GM23338 (cell line): ENCODE data around the gene INPP4A. TPM values are rescaled to one million over a fixed set of nuclear protein-coding genes. Genes with fewer than 3 reads are reported as not detected.

Experiments used
- ATAC-seq: fragments of 200-7000 bp; cut with Tn5 transposase; 3 replicates; pipeline ENCODE4 v1.9.1; 2020
- DNase-seq: peaks from one replicate; pipeline ENCODE4 v3.0.0-alpha.2; 2015; ENCODE audit warnings: low spot score
- H2AFZ ChIP-seq: fragments of 200-600 bp; sonication (generic); 2 replicates; pipeline ENCODE4 v1.8.0; 2016; ENCODE audit warnings: antibody characterized with exemption, mild to moderate bottlenecking, moderate library complexity
- H3F3A ChIP-seq: fragments of 200-600 bp; sonication (generic); replicated peaks from 2 replicates; pipeline ENCODE4 v1.8.0; 2017; ENCODE audit warnings: antibody characterized with exemption, mixed run types, low read depth
- H3K27ac ChIP-seq: fragments of 200-600 bp; sonication (generic); 2 replicates; pipeline ENCODE4 v1.6.1; 2016; ENCODE audit warnings: low read depth
- H3K27me3 ChIP-seq: fragments of 200-600 bp; sonication (generic); 2 replicates; pipeline ENCODE4 v1.8.0; 2016; ENCODE audit warnings: mild to moderate bottlenecking, mixed run types, moderate library complexity; ENCODE audit not compliant: insufficient read depth
- H3K36me3 ChIP-seq: fragments of 200-600 bp; sonication (generic); 2 replicates; pipeline ENCODE4 v1.8.0; 2016; ENCODE audit warnings: mild to moderate bottlenecking; ENCODE audit not compliant: insufficient read depth
- H3K4me1 ChIP-seq: fragments of 200-600 bp; sonication (generic); 2 replicates; pipeline ENCODE4 v1.8.0; 2016; ENCODE audit warnings: mild to moderate bottlenecking, moderate library complexity; ENCODE audit not compliant: insufficient read depth
- H3K4me2 ChIP-seq: fragments of 200-600 bp; sonication (generic); 2 replicates; pipeline ENCODE4 v1.7.1; 2017; ENCODE audit warnings: mixed run types
- H3K4me3 ChIP-seq: fragments of 200-600 bp; sonication (generic); 2 replicates; pipeline ENCODE4 v1.6.1; 2016; ENCODE audit warnings: mixed run types
- H3K79me2 ChIP-seq: fragments of 200-600 bp; sonication (generic); replicated peaks from 2 replicates; pipeline ENCODE4 v1.8.0; 2017; ENCODE audit warnings: mild to moderate bottlenecking; ENCODE audit not compliant: insufficient read depth
- H3K9me2 ChIP-seq: fragments of 200-600 bp; sonication (generic); 2 replicates; pipeline ENCODE4 v1.8.0; 2017; ENCODE audit not compliant: insufficient read depth
- H4K20me1 ChIP-seq: fragments of 200-600 bp; sonication (generic); replicated peaks from 2 replicates; pipeline ENCODE4 v1.8.0; 2017; ENCODE audit warnings: mild to moderate bottlenecking; ENCODE audit not compliant: insufficient read depth
- H3K27ac Mint-ChIP-seq: 2 replicates; pipeline ENCODE4 v1.8.0; 2020; ENCODE audit warnings: inconsistent platforms, mild to moderate bottlenecking, moderate library complexity, mixed read lengths
- H3K27me3 Mint-ChIP-seq: 3 replicates; pipeline ENCODE4 v1.8.0; 2022; ENCODE audit warnings: low read depth, mild to moderate bottlenecking, moderate library complexity, mixed read lengths, inconsistent platforms; ENCODE audit not compliant: insufficient read depth, poor library complexity
- H3K36me3 Mint-ChIP-seq: 3 replicates; pipeline ENCODE4 v1.8.0; 2021; ENCODE audit warnings: low read depth, mild to moderate bottlenecking, inconsistent platforms, moderate library complexity, mixed read lengths
- H3K4me1 Mint-ChIP-seq: 3 replicates; pipeline ENCODE4 v1.8.0; 2020; ENCODE audit warnings: mild to moderate bottlenecking, inconsistent platforms, mixed read lengths
- H3K4me3 Mint-ChIP-seq: 3 replicates; pipeline ENCODE4 v1.8.0; 2021; ENCODE audit warnings: moderate library complexity, mild to moderate bottlenecking, inconsistent platforms, mixed read lengths
- H3K9me3 Mint-ChIP-seq: 3 replicates; pipeline ENCODE4 v1.8.0; 2020; ENCODE audit warnings: moderate library complexity, mild to moderate bottlenecking, inconsistent platforms, mixed read lengths
- CREB1 ChIP-seq: fragments of 250-450 bp; sonication (Bioruptor Pico); IDR thresholded peaks from 2 replicates; pipeline ENCODE4 v1.5.0; 2020; ENCODE audit warnings: low read depth, mild to moderate bottlenecking, moderate library complexity
- EZH2 ChIP-seq: fragments of 200-600 bp; sonication (generic); IDR thresholded peaks from one replicate; pipeline ENCODE4 v1.8.0; 2017; ENCODE audit warnings: antibody characterized with exemption, mild to moderate bottlenecking, low read depth; ENCODE audit not compliant: unreplicated experiment
- JUNB ChIP-seq: IDR thresholded peaks from one replicate; pipeline ENCODE4 v1.6.1; 2016; ENCODE audit warnings: antibody characterized with exemption; ENCODE audit not compliant: unreplicated experiment
- POLR2AphosphoS5 ChIP-seq: IDR thresholded peaks from 2 replicates; pipeline ENCODE4 v1.6.1; 2016; ENCODE audit warnings: antibody characterized with exemption, low read depth
- ZNF331 ChIP-seq: fragments of 250-450 bp; sonication (Bioruptor Pico); IDR thresholded peaks from 2 replicates; pipeline ENCODE4 v1.5.0; 2020; ENCODE audit warnings: low read depth, mild to moderate bottlenecking, moderate library complexity
- polyA plus RNA-seq: library from polyadenylated mRNA; unstranded; fragments of >200 nt; fragmentation: Nextera tagmentation; extraction: Ambion mirVana; gene quantifications from 2 replicates; pipeline ENCODE4 v1.2.1, GENCODE V29; 2016
- total RNA-seq: library from RNA; depleted of rRNA; stranded (reverse); fragments of >200 nt; shearing (Covaris generic); gene quantifications from 2 replicates; pipeline ENCODE4 v1.2.3, GENCODE V29; 2014
- TF ChIP-seq, protein P1 (sequence below): fragments of 250-450 bp; sonication (Bioruptor Pico); IDR thresholded peaks from 2 replicates; pipeline ENCODE4 v1.5.0; 2020; ENCODE audit warnings: mild to moderate bottlenecking, moderate library complexity

INPP4A gene
- total and polyA plus RNA-seq, 2 experiments from 2014 or later: 8.5 to 36.9 TPM

DNA sequence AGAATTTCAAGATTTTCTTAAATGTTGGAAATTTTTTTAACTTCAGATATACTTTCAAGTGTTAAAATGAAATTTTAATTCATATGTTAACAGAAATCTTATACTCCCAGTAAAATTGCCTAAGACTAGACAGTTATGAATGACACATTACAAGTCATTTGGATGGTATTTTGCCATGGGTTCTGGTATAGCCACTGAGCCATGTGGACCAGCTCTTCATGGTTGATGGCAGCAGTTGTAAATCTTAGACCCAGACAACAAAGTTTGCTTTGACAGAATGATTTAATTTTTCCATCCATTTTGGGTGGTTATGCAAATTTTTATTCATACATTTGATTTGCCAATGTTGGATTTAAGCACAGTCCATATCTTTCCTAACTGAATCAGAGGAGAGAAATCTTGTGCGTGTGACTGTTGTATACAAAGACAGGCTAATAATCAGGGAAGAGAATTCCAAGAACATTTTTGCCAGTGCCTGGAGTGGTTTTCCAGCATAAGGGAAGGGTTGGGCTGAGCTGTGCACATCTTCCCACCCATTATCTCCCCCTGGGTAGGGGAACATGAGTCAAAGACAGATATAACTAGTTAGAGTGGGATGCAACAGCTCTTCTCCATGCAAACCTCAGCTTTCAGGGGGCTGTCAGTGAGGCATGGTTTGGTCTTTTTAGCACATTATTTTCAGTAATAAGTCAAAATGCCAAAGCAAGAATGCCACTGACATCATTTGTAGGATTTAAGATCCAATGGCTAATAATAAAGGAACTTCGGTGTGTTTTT is 28.1 kb upstream of the INPP4A start:
- Mint-ChIP-seq H3K27me3 (no peaks in the 10 kb centered on the region), H3K36me3 (peaks cover 35% of the 10 kb centered on the region), H3K27ac (no peak overlapping the region), H3K4me1 (peaks cover 3% of the 10 kb centered on the region; the same call in 2 of the 3 replicates), H3K9me3 (peaks cover 43% of the 10 kb centered on the region), H3K4me3 (no peak overlapping the region)
- Histone ChIP-seq H3K9me2 (0 out of 2 replicates have a peak, but pooled peaks cover 2% of the 10 kb centered on the region), H3K4me3 (no peak overlapping the region), H3K79me2 (no peaks in the 10 kb centered on the region; the same call in 1 of the 2 replicates), H3K4me2 (no peak overlapping the region), H3K27ac (no peak overlapping the region), H4K20me1 (no peaks in the 10 kb centered on the region), H3K27me3 (no peaks in the 10 kb centered on the region), H3F3A (no peaks in the 10 kb centered on the region), H2AFZ (no peak overlapping the region), H3K4me1 (no peaks in the 10 kb centered on the region), H3K36me3 (peaks cover 5% of the 10 kb centered on the region; the same call in 1 of the 2 replicates)
- TF ChIP-seq POLR2AphosphoS5: no peak
- no peak for ATAC-seq
- no peak for DNase-seq

DNA sequence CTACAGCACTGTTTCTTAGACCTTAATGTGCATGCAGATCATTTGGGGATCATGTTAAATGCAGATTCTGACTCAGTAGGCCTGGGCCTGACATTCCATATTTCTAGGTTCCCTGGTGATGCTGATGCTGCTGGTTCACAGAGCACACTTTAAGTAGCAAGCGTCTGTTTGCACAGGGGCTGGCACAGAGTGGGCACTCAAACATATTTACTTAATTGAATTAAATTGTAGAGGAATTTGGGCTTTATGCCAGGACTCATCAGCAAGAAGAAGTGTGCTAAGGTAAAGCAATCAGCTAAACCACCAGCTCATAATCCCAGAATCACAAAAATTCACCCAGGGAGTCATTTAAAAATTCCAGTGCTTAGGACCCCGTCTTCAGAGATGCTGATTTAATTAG is 25.1 kb upstream of the INPP4A start:
- no peaks in the 10 kb centered on the region for H3F3A ChIP-seq
- H3K36me3 ChIP-seq: peaks cover 8% of the 10 kb centered on the region; the same call in 1 of the 2 replicates
- H3K4me2 ChIP-seq: no peak overlapping the region
- 0 out of 2 replicates have a peak overlapping the region, but pooled peaks have one; percentile 10 for H2AFZ ChIP-seq
- 0 out of 2 replicates have a peak, but pooled peaks cover 2% of the 10 kb centered on the region for H3K9me2 ChIP-seq
- H4K20me1 ChIP-seq: no peaks in the 10 kb centered on the region
- H3K4me3 Mint-ChIP-seq: no peak overlapping the region
- H3K4me3 ChIP-seq: no peak overlapping the region
- no peak overlapping the region for H3K27ac ChIP-seq
- ATAC-seq (no peak), DNase-seq (no peak)
- H3K27me3 Mint-ChIP-seq: peaks cover 3% of the 10 kb centered on the region
- H3K27ac Mint-ChIP-seq: no peak overlapping the region
- no peaks in the 10 kb centered on the region for H3K4me1 ChIP-seq
- H3K36me3 Mint-ChIP-seq: peaks cover 27% of the 10 kb centered on the region
- H3K4me1 Mint-ChIP-seq: no peaks in the 10 kb centered on the region; the same call in 2 of the 3 replicates
- H3K79me2 ChIP-seq: no peaks in the 10 kb centered on the region; the same call in 1 of the 2 replicates
- TF ChIP-seq, protein P1, sequence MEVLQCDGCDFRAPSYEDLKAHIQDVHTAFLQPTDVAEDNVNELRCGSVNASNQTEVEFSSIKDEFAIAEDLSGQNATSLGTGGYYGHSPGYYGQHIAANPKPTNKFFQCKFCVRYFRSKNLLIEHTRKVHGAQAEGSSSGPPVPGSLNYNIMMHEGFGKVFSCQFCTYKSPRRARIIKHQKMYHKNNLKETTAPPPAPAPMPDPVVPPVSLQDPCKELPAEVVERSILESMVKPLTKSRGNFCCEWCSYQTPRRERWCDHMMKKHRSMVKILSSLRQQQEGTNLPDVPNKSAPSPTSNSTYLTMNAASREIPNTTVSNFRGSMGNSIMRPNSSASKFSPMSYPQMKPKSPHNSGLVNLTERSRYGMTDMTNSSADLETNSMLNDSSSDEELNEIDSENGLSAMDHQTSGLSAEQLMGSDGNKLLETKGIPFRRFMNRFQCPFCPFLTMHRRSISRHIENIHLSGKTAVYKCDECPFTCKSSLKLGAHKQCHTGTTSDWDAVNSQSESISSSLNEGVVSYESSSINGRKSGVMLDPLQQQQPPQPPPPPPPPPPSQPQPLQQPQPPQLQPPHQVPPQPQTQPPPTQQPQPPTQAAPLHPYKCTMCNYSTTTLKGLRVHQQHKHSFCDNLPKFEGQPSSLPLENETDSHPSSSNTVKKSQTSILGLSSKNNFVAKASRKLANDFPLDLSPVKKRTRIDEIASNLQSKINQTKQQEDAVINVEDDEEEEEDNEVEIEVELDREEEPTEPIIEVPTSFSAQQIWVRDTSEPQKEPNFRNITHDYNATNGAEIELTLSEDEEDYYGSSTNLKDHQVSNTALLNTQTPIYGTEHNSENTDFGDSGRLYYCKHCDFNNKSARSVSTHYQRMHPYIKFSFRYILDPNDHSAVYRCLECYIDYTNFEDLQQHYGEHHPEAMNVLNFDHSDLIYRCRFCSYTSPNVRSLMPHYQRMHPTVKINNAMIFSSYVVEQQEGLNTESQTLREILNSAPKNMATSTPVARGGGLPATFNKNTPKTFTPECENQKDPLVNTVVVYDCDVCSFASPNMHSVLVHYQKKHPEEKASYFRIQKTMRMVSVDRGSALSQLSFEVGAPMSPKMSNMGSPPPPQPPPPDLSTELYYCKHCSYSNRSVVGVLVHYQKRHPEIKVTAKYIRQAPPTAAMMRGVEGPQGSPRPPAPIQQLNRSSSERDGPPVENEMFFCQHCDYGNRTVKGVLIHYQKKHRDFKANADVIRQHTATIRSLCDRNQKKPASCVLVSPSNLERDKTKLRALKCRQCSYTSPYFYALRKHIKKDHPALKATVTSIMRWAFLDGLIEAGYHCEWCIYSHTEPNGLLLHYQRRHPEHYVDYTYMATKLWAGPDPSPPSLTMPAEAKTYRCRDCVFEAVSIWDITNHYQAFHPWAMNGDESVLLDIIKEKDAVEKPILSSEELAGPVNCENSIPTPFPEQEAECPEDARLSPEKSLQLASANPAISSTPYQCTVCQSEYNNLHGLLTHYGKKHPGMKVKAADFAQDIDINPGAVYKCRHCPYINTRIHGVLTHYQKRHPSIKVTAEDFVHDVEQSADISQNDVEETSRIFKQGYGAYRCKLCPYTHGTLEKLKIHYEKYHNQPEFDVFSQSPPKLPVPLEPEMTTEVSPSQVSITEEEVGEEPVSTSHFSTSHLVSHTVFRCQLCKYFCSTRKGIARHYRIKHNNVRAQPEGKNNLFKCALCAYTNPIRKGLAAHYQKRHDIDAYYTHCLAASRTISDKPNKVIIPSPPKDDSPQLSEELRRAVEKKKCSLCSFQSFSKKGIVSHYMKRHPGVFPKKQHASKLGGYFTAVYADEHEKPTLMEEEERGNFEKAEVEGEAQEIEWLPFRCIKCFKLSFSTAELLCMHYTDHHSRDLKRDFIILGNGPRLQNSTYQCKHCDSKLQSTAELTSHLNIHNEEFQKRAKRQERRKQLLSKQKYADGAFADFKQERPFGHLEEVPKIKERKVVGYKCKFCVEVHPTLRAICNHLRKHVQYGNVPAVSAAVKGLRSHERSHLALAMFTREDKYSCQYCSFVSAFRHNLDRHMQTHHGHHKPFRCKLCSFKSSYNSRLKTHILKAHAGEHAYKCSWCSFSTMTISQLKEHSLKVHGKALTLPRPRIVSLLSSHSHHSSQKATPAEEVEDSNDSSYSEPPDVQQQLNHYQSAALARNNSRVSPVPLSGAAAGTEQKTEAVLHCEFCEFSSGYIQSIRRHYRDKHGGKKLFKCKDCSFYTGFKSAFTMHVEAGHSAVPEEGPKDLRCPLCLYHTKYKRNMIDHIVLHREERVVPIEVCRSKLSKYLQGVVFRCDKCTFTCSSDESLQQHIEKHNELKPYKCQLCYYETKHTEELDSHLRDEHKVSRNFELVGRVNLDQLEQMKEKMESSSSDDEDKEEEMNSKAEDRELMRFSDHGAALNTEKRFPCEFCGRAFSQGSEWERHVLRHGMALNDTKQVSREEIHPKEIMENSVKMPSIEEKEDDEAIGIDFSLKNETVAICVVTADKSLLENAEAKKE: no peak
- TF ChIP-seq JUNB (no peak), POLR2AphosphoS5 (no peak), CREB1 (no peak), EZH2 (no peak), ZNF331 (CRISPR knock-in tag) (no peak)
- H3K27me3 ChIP-seq: no peaks in the 10 kb centered on the region
- H3K9me3 Mint-ChIP-seq: peaks cover 46% of the 10 kb centered on the region
